Endothelial cell (in vitro differentiated cells): ENCODE measurements around the gene ACHE. TPM values are rescaled to one million over a fixed set of nuclear protein-coding genes. Genes with fewer than 3 reads are reported as not detected.

ENCODE experiments used
- DNase-seq: peaks from one replicate; pipeline ENCODE4 v3.0.0; 2021; ENCODE audit warnings: low spot score
- H3K27ac Mint-ChIP-seq: one replicate; pipeline ENCODE4 v1.8.0; 2021; ENCODE audit warnings: mixed read lengths, inconsistent platforms; ENCODE audit not compliant: unreplicated experiment
- H3K27me3 Mint-ChIP-seq: one replicate; pipeline ENCODE4 v1.8.0; 2021; ENCODE audit warnings: mild to moderate bottlenecking, moderate library complexity, mixed read lengths, inconsistent platforms; ENCODE audit not compliant: unreplicated experiment
- H3K36me3 Mint-ChIP-seq: one replicate; pipeline ENCODE4 v1.8.0; 2021; ENCODE audit warnings: mild to moderate bottlenecking, low read depth, mixed read lengths, inconsistent platforms; ENCODE audit not compliant: unreplicated experiment
- H3K4me1 Mint-ChIP-seq: one replicate; pipeline ENCODE4 v1.8.0; 2021; ENCODE audit warnings: mild to moderate bottlenecking, mixed read lengths, inconsistent platforms; ENCODE audit not compliant: unreplicated experiment
- H3K4me3 Mint-ChIP-seq: one replicate; pipeline ENCODE4 v1.8.0; 2021; ENCODE audit warnings: mild to moderate bottlenecking, mixed read lengths, inconsistent platforms; ENCODE audit not compliant: unreplicated experiment
- H3K9me3 Mint-ChIP-seq: one replicate; pipeline ENCODE4 v1.8.0; 2021; ENCODE audit warnings: mixed read lengths, inconsistent platforms; ENCODE audit not compliant: unreplicated experiment
- total RNA-seq: library from RNA; stranded (reverse); fragmentation: NEBNext Ultra II Directional; extraction: Animal tissue kit (Norgen Biotek cat#: 25700); gene quantifications from one replicate; pipeline ENCODE4 v1.2.1, GENCODE V29; 2021; ENCODE audit not compliant: unreplicated experiment
- TF ChIP-seq, protein P1 (sequence below): fragments of 200-600 bp; sonication (generic); IDR thresholded peaks from one replicate; pipeline ENCODE4 v1.5.0; 2021; ENCODE audit warnings: antibody characterized with exemption; ENCODE audit not compliant: unreplicated experiment

The ACHE gene
- total RNA-seq, 1 donor from 2014 or later, result 3.0 TPM

DNA sequence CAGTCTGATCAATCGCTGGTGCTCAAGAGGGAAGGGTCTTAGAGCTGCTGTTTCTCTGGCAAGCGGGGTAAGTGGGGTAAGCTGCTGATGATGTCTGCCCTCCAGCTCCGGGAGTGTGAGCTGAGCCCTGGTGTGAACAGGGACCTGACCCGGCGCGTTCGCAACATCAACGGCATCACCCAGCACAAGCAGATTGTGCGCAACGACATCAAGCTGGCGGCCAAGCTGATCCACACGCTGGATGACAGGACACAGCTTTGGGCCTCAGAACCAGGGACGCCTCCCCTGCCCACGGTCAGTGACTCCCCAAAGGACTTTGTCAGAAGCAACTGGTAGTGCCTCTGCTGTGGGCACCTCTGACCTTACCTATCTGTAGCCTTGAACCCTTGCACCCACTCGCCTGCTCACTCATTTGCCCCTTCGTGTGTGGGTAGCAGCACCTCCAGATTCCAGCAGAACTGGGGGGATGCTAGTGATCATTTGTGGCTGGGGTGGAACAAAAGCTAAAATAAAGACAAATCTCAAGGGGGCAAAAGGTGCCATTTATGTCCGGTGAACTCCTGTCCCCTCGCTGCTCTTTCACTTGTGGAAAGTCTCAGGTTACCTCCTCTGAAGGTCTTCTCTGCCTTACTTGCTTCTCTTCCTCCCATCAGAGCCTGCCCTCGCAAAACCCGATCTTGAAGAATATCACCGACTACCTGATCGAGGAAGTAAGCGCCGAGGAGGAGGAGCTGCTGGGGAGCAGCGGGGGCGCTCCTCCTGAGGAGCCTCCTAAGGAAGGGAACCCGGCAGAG is 9.3 kb downstream of the ACHE start:
- TF ChIP-seq, protein P1, sequence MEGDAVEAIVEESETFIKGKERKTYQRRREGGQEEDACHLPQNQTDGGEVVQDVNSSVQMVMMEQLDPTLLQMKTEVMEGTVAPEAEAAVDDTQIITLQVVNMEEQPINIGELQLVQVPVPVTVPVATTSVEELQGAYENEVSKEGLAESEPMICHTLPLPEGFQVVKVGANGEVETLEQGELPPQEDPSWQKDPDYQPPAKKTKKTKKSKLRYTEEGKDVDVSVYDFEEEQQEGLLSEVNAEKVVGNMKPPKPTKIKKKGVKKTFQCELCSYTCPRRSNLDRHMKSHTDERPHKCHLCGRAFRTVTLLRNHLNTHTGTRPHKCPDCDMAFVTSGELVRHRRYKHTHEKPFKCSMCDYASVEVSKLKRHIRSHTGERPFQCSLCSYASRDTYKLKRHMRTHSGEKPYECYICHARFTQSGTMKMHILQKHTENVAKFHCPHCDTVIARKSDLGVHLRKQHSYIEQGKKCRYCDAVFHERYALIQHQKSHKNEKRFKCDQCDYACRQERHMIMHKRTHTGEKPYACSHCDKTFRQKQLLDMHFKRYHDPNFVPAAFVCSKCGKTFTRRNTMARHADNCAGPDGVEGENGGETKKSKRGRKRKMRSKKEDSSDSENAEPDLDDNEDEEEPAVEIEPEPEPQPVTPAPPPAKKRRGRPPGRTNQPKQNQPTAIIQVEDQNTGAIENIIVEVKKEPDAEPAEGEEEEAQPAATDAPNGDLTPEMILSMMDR, result no peak
- Mint-ChIP-seq H3K4me1 (peaks cover 48% of the 10 kb centered on the region), H3K9me3 (no peaks in the 10 kb centered on the region), H3K27me3 (peaks cover 19% of the 10 kb centered on the region), H3K36me3 (peaks cover 68% of the 10 kb centered on the region), H3K27ac (no peak overlapping the region), H3K4me3 (peak overlapping the region; percentile 78)
- no peak for DNase-seq

DNA sequence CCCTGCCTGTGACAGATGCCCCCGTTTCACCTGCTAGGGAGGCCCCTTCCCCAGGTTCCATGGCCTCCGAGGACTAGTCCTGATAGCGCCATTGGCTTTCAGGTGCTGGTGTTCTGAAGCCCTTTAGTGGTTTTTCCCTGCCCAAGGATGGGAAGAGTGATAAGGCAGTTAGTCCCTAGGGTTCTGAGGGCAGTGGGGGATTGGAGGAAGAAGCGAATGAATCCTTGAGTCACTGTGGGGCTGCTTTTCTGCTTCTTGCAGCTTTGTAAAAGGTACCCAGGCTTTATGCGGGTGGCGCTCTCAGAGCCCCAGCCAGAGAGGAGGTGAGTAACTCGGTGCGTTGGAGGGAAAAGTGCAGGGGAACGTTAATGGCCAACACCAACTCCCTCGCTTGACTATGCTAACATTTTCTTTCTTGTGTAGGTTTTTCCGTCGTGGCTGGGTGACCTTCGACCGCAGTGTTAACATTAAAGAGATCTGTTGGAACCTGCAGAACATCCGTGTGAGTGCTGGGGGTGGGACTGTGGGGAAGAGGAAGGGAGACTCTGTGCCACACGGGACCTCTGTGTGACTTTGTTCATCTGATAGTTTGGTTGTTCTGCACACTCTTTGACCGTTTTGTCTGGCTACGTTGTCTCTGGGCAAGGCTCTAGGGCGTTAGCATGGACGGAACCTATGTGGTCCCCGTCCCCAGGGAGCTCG is 10.1 kb downstream of the ACHE start:
- TF ChIP-seq, protein P1, result no peak
- H3K36me3 Mint-ChIP-seq, result peaks cover 75% of the 10 kb centered on the region
- H3K4me1 Mint-ChIP-seq, result peaks cover 49% of the 10 kb centered on the region
- H3K4me3 Mint-ChIP-seq, result peak overlapping the region; percentile 78
- DNase-seq, result no peak
- no peaks in the 10 kb centered on the region for H3K9me3 Mint-ChIP-seq
- H3K27ac Mint-ChIP-seq, result peak overlapping the region; percentile 7
- peaks cover 20% of the 10 kb centered on the region for H3K27me3 Mint-ChIP-seq

DNA sequence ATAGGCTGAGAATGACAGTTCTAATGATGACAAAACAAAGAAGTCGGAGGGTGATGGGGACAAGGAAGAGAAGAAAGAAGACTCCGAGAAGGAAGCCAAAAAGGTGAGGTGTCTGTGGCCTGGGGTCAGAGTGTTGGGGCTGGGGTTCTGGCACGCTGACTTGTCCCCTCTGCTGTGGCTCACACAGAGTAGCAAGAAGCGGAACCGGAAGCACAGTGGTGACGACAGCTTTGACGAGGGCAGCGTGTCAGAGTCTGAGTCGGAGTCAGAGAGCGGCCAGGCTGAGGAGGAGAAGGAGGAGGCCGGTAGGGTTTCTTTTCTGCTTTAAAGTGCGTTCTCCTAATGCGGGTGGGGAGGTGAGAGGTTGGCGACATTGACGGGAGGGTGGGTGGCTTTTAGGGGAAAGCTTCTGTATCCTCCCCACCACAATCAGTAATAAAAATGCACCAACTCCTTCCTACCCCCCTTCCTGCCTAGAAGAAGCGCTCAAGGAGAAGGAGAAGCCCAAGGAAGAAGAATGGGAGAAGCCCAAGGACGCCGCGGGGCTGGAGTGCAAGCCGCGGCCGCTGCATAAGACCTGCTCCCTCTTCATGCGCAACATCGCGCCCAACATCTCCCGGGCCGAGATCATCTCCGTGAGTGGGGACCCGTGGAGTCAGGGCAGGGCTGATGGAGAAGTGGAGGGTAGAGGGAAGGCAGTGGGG is 10.8 kb downstream of the ACHE start:
- Mint-ChIP-seq H3K27me3 (peaks cover 20% of the 10 kb centered on the region), H3K4me1 (peaks cover 50% of the 10 kb centered on the region), H3K9me3 (no peaks in the 10 kb centered on the region), H3K36me3 (peaks cover 78% of the 10 kb centered on the region), H3K27ac (peak overlapping the region; percentile 32), H3K4me3 (peak overlapping the region; percentile 78)
- TF ChIP-seq, protein P1, result no peak
- DNase-seq, result no peak

DNA sequence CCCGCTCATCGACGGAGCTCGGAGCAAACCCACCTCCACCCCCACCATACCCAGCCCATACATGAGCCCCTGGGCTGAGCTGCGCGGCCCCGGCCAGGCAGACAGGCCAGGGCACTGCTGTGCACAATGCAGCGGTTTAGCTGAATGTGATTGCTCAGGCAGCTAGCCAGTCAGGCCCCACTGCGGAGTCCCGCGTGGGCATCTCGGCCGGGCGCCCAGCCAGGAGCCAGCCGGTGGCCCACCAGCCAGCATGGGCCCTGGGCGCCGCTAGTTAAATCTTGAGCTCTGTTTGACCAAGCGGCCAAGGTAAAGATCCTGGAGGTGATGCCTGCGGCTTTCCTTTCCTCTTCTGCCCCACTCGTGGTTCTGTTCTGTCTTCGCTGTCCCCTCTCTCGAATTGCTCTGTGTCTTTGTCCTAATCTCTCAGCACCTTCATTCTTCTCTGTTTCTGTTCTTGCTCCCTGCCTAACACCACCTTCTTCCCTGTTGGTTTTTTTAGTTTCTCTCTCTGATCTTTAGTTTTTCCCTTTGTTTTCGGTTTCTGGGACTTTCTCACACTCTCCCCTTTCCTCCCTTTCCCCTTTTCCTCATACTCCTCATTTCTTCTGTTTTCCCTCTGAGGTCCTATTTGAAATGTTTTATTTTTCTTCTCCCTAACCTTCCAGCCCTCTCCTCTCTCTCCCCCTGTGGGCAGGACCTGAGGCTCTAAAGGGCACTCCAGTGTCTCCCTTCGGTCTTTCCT is 12.7 kb downstream of the ACHE start:
- no peak for DNase-seq
- peaks cover 52% of the 10 kb centered on the region for H3K4me1 Mint-ChIP-seq
- H3K4me3 Mint-ChIP-seq, result peak overlapping the region; percentile 88
- no peaks in the 10 kb centered on the region for H3K9me3 Mint-ChIP-seq
- H3K27me3 Mint-ChIP-seq, result peaks cover 15% of the 10 kb centered on the region
- TF ChIP-seq, protein P1, result no peak
- H3K27ac Mint-ChIP-seq, result peak overlapping the region; percentile 92
- H3K36me3 Mint-ChIP-seq, result peaks cover 76% of the 10 kb centered on the region
